IPS DF 4.7 (cell line): Measurements from ENCODE around the gene DCAF8.
A peak's percentile ranks its signal among the peaks of the same experiment; 100 is the strongest.

Source experiments
- DNase-seq: peaks from one replicate; pipeline ENCODE4 v3.0.0-alpha.2; 2013; ENCODE audit warnings: low spot score; ENCODE audit errors: extremely low read depth

Gene DCAF8

DNA sequence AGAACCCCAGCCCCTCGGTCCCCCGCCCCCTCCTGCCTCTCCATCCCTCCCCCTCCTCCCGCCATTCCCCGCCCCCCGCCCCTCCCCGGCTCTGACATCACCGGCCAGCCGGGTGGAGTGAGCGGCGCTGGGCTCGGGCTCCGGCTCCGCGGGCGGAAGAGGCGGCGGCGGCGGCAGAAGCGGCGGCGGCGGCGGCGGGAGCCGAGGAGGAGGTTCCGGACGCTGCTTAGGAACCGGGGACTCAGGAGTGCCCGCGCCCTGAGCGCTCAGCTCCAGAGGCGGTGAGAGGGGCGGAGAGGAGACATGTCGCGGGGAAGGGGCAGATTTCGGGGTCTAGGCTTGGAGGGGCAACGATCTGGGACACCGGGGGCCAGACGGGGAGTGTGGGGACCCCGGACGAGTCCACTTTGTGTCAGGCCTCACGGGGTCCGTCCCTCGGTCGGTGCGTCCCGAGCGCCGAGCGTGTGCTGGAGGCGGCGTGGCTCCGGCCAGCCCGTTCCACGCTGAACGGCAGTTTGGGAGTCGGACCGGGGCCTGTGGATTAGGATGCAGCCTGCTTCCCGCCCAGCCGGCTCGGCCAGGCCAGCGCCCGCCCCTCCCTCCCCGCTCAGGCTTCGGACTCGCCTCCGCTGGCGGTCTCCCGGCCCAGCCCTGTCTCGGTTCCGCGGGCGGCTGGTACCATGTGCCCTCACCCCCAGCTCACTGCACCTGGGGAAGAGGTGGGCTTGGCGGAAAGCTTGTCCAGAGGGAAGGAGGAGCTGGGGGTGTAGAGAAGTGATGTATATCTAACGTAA is 56.9 kb downstream of the DCAF8 start, which contains the start of gene PEA15:
TSS of gene PEA15 (plus strand) at position 143 of the 794 bp plus-strand sequence. CDS start 6,161 bp downstream, outside the sequence.
- DNase-seq, result no peak

- DNase-seq, result no peak
These were observed 57.7 kb downstream of the DCAF8 start for GRCh38 chr1:160204526-160205241.

GRCh38 chr1:160200786-160201185 is 61.6 kb downstream of the DCAF8 start:
- DNase-seq, result no peak

GRCh38 chr1:160197231-160197630 is 65.1 kb downstream of the DCAF8 start:
- no peak for DNase-seq

- no peak for DNase-seq
These were observed 66.2 kb downstream of the DCAF8 start for GRCh38 chr1:160196143-160196542.

DNA sequence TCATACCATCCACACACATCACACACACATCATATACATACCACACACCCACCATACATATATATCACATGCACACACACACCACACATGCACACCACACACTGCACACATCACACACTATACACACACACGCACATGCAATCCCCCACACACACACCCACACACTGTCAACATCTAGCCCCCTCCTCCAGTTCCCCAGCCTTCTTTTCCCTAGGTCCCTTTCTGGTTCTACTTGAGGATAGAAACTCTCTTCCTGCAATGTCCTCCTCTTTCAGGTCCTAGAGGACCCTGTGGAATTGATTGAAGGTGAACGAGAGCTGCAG is 67.7 kb downstream of the DCAF8 start:
- DNase-seq, result no peak

GRCh38 chr1:160193832-160194736 is 68.3 kb downstream of the DCAF8 start:
- DNase-seq, result no peak

- DNase-seq, result peak; percentile 90
These were observed 69.1 kb downstream of the DCAF8 start for GRCh38 chr1:160193091-160193819.

DNA sequence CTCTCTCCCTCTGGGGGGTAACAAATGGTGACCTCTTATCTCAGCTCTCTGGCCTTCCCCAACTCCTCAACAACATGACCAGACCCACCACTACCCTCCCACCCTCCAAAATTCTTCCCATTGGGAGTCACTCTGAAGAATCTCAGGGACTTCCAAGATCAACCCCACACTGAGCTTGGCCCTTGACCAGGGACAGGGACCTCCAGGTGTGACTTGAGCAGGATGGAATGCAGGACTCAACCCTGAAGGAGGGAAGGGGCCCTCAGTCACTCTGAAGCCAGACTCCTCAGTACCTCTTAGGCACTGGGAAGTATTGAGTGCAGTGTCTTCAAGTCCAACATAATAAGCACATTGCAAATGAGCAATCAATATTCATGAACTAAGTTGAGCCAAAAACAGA is 70.1 kb downstream of the DCAF8 start:
- no peak for DNase-seq

DNA sequence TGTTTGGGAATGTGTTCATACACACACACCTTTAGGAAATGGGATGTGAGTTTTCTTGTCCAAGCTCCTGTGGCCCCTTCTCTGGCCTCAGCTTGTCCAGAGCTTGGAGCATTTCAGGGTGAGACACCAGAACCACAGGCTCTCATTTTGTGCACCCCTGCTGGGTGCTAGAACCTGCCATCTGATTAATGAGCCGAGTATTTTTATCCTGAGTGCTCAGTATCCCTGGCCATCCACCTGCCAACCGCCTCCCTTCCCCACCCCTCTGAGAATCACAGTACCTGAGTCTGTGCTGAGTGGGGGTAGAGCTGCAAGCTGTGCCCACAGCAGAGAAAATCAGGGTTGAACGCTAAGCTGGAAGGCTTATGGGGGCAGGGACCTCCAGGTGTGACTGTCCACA is 70.6 kb downstream of the DCAF8 start:
- no peak for DNase-seq

GRCh38 chr1:160189649-160190625 is 72.4 kb downstream of the DCAF8 start, which contains the start of gene CASQ1:
Gene CASQ1 (plus strand): TSS chr1:160190575. CDS start chr1:160190752, 177 bp downstream.
- DNase-seq, result no peak

- DNase-seq, result no peak
These were observed 74.0 kb downstream of the DCAF8 start for GRCh38 chr1:160188341-160188740.

DNA sequence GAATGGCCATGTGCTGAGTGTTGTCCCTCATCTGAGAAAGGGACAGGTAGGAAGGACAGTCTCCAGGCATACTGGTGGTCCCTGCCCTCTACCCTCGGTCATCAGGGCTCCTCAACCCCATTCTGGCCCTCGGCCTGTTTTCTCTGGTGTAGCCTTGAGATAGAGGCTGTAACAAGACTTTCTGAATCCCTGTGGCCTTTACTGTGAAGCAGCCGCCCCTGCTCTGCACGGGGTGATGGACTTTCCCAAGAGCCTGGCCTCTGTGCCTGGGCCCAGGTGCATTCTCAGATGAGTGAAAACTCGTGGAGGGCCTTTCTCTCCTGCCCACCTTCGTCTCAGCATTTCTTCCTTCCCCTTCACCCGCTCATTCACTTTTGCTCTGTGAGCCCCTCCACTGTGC is 74.9 kb downstream of the DCAF8 start:
- DNase-seq, result no peak

DNA sequence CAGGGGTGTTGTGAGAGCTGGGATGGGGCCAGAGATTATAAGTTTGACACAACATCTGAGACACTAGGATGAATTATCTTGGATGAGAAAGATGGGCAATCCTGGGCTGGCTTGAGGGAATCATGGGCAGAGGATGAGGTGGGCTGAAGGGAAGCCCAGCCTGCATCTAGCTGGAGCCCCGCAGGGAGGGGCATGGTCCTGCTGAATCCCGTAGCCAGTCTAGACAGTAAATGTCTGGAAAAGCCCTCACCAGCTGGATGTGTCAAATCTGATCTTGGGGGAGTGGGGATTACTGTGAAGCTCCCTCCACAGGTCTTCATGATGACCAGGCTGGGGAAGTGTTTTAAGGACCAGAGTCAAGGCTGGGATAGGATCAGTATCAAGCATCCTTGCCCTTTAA is 75.6 kb downstream of the DCAF8 start:
- DNase-seq, result no peak

DNA sequence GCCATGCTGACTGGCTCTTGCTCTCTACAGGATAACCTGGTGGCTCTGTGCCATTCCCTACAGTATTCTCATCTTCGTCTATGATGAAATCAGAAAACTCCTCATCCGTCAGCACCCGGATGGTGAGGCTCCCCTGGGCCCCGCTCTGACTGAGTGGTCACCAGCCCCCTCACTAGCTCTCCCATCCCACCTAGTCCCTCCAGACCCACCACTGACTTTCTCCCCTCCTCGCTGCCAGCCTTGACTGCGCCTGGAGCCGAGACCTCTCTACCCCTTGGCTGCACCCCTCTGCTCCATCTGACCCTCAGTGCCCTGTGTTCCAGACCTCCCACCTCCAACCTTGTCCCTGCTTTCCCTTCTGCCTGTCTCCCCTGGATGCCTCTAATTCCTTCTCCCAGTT is 76.1 kb downstream of the DCAF8 start:
- DNase-seq, result no peak

- DNase-seq, result no peak
These were observed 83.0 kb downstream of the DCAF8 start for GRCh38 chr1:160179336-160179735.

GRCh38 chr1:160178731-160179130 is 83.6 kb downstream of the DCAF8 start:
- DNase-seq, result no peak

GRCh38 chr1:160177667-160178066 is 84.7 kb downstream of the DCAF8 start:
- no peak for DNase-seq

DNA sequence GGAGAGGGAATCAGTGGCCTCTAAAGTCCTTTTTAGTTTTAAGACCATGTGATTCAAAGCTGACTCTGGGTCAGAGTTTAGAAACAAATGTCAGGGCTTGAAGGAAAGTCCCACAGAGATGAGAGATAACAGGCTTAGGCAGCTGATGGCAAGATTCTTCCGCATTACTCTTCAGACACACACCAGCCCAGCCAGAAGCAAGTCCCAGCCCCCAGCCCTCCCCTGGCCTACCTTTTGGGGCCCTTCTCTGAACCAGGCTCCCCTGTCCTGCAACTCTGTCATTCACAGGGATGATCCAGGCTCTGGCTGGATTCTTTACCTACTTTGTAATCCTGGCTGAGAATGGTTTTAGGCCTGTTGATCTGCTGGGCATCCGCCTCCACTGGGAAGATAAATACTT is 85.1 kb downstream of the DCAF8 start:
- DNase-seq, result no peak

DNA sequence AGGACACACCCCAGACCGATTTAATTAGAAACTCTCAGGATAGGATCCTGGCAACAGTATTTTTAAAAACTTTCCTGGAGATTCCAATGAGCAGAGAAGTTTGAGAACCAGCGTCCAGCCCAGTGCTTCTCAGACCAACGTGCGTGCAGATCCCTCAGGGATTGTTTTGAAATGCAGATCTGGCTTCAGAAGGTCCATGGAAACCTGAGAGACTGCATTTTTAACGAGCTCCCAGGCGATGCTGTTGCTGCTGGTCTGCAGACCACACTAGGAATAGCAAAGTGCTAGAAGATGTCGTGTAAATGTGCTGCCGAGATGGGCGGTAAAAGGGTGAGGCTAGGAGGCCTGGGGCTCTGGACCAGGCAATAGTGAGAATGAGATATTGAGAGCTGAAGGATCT is 90.4 kb downstream of the DCAF8 start:
- no peak for DNase-seq
